Measurements from ENCODE around the gene WFS1.

DNA sequence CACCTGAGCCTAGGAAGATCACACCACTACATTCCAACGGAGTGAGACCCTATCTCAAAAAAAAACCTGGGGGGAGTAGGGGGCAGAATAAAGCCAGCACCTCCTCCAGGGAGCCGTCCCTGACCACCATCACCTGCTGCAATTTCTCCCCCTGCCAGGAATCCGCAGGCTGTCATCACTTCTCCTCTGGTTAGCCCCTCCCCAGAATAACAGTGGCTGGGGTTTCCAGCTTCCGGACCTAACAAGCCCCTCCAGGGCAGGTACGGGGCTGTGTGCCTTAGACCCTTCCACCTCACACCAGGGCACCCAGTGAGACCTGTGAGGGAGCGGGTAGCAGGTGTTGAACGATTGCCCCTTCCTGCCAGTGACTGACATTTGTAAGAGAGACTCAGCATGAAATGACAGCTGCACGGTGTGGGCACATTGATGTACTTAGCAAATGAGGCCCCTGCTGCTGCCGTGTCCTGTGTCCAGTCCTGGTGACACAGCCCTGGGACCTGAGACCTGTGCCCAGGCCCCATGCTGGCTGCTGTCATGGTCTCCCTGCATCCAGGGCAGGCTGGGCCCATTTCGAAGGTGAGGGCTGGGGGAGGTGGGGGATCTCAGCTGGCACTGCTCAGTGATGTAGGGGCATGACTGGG is 6.7 kb upstream of the WFS1 start:
- TF ChIP-seq EZH2 (IDR thresholded peaks at IDR 0.05) (no peak), POLR2AphosphoS5 (IDR thresholded peaks at IDR 0.05; ENCODE audit: borderline replicate concordance, low read depth, low read length) (no peak), FOXP2 (optimal IDR thresholded peaks at IDR 0.05; ENCODE audit: control extremely low read depth, extremely low read length, insufficient read depth) (no peak)

All from SK-N-MC (cell line).